H9 (cell line): ENCODE results near the gene FNDC3B. TPM values are rescaled to one million over a fixed set of nuclear protein-coding genes. Genes with fewer than 3 reads are reported as not detected.

ENCODE experiments used
- DNase-seq: peaks from one replicate; pipeline ENCODE4 v3.0.0-alpha.2; 2017
- H2AFZ ChIP-seq: one replicate; pipeline ENCODE4 v1.6.1; 2013; ENCODE audit warnings: mild to moderate bottlenecking, low read length, control low read depth, moderate library complexity
- H2AK5ac ChIP-seq: 2 replicates; pipeline ENCODE4 v1.6.1; 2013; ENCODE audit warnings: low read length, control low read depth, mixed read lengths; ENCODE audit not compliant: insufficient read length
- H2BK120ac ChIP-seq: one replicate; pipeline ENCODE4 v1.6.1; 2013; ENCODE audit warnings: low read depth, mild to moderate bottlenecking, low read length, control low read depth, inconsistent platforms; ENCODE audit not compliant: poor library complexity, severe bottlenecking
- H2BK12ac ChIP-seq: 2 replicates; pipeline ENCODE4 v1.6.1; 2013; ENCODE audit warnings: low read length, control low read depth, mixed read lengths, low read depth; ENCODE audit not compliant: insufficient read length
- H2BK15ac ChIP-seq: 2 replicates; pipeline ENCODE4 v1.6.1; 2013; ENCODE audit warnings: low read depth, low read length, control low read depth
- H2BK20ac ChIP-seq: one replicate; pipeline ENCODE4 v1.6.1; 2013; ENCODE audit warnings: low read depth, mild to moderate bottlenecking, low read length, control low read depth, inconsistent platforms; ENCODE audit not compliant: poor library complexity, severe bottlenecking
- H2BK5ac ChIP-seq: 2 replicates; pipeline ENCODE4 v1.6.1; 2013; ENCODE audit warnings: low read length, control low read depth, mixed read lengths; ENCODE audit not compliant: insufficient read length
- H3K14ac ChIP-seq: 2 replicates; pipeline ENCODE4 v1.6.1; 2013; ENCODE audit warnings: low read length, control low read depth; ENCODE audit not compliant: insufficient read depth
- H3K18ac ChIP-seq: 2 replicates; pipeline ENCODE4 v1.6.1; 2013; ENCODE audit warnings: low read depth, mild to moderate bottlenecking, mixed read lengths, low read length, control low read depth; ENCODE audit not compliant: insufficient read length
- H3K23ac ChIP-seq: 2 replicates; pipeline ENCODE4 v1.6.1; 2013; ENCODE audit warnings: low read length, control low read depth, mixed read lengths, low read depth; ENCODE audit not compliant: insufficient read length
- H3K23me2 ChIP-seq: 2 replicates; pipeline ENCODE4 v1.6.1; 2013; ENCODE audit warnings: low read depth, mild to moderate bottlenecking, mixed read lengths, low read length, control low read depth; ENCODE audit not compliant: insufficient read length, poor library complexity, severe bottlenecking
- H3K27ac ChIP-seq: 2 replicates; pipeline ENCODE4 v1.5.1; 2013; ENCODE audit warnings: low read length, control low read depth, mixed read lengths, low read depth; ENCODE audit not compliant: insufficient read length
- H3K27me3 ChIP-seq: 2 replicates; pipeline ENCODE4 v1.6.1; 2013; ENCODE audit warnings: low read length, control low read depth, inconsistent platforms; ENCODE audit not compliant: insufficient read depth
- H3K4ac ChIP-seq: 2 replicates; pipeline ENCODE4 v1.6.1; 2013; ENCODE audit warnings: low read depth, mild to moderate bottlenecking, control low read depth, inconsistent platforms, low read length, moderate library complexity
- H3K4me1 ChIP-seq: 2 replicates; pipeline ENCODE4 v1.6.1; 2013; ENCODE audit warnings: low read length, control low read depth, inconsistent platforms; ENCODE audit not compliant: insufficient read depth
- H3K4me2 ChIP-seq: 2 replicates; pipeline ENCODE4 v1.6.1; 2013; ENCODE audit warnings: low read length, control low read depth, mixed read lengths; ENCODE audit not compliant: insufficient read length, insufficient read depth
- H3K56ac ChIP-seq: 2 replicates; pipeline ENCODE4 v1.6.1; 2013; ENCODE audit warnings: low read depth, mild to moderate bottlenecking, mixed read lengths, low read length, control low read depth; ENCODE audit not compliant: insufficient read length
- H3K79me1 ChIP-seq: 2 replicates; pipeline ENCODE4 v1.6.1; 2013; ENCODE audit warnings: low read depth, mild to moderate bottlenecking, moderate library complexity, low read length, control low read depth, inconsistent platforms; ENCODE audit not compliant: insufficient read depth, poor library complexity, severe bottlenecking
- H3K79me2 ChIP-seq: 2 replicates; pipeline ENCODE4 v1.6.1; 2013; ENCODE audit warnings: low read length, control low read depth, inconsistent platforms; ENCODE audit not compliant: insufficient read depth
- H3K9ac ChIP-seq: 2 replicates; pipeline ENCODE4 v1.6.1; 2013; ENCODE audit warnings: low read length, control low read depth, mixed read lengths; ENCODE audit not compliant: insufficient read length; ENCODE audit errors: extremely low read depth
- H3K9me3 ChIP-seq: one replicate; pipeline ENCODE4 v1.6.1; 2013; ENCODE audit warnings: low read depth, low read length, inconsistent platforms; ENCODE audit not compliant: control insufficient read depth
- H3T11ph ChIP-seq: one replicate; pipeline ENCODE4 v1.6.1; 2013; ENCODE audit warnings: mild to moderate bottlenecking, low read length, control low read depth, inconsistent platforms
- H4K20me1 ChIP-seq: one replicate; pipeline ENCODE4 v1.6.1; 2013; ENCODE audit not compliant: control insufficient read depth, insufficient read length, insufficient read depth
- H4K5ac ChIP-seq: 2 replicates; pipeline ENCODE4 v1.6.1; 2013; ENCODE audit warnings: low read depth, mild to moderate bottlenecking, mixed read lengths, low read length, control low read depth; ENCODE audit not compliant: insufficient read length
- H4K8ac ChIP-seq: replicated peaks from 2 replicates; pipeline ENCODE4 v1.6.1; 2013; ENCODE audit warnings: low read length, control low read depth, mixed read lengths, low read depth; ENCODE audit not compliant: insufficient read length
- H4K91ac ChIP-seq: 2 replicates; pipeline ENCODE4 v1.6.1; 2013; ENCODE audit warnings: low read depth, mild to moderate bottlenecking, moderate library complexity, mixed read lengths, low read length, control low read depth; ENCODE audit not compliant: insufficient read length
- H3K27ac Mint-ChIP-seq, 3 experiments: 2 replicates in 2 of 3; 3 replicates in 1 of 3; pipeline ENCODE4 v1.8.0; 2020 to 2021; ENCODE audit warnings: mixed read lengths in 3 of 3, mild to moderate bottlenecking in 1 of 3, moderate library complexity in 1 of 3
- H3K27me3 Mint-ChIP-seq: 2 replicates; pipeline ENCODE4 v1.8.0; 2021; ENCODE audit warnings: low read depth, mild to moderate bottlenecking, moderate library complexity, mixed read lengths
- H3K36me3 Mint-ChIP-seq, 3 experiments: 2 replicates in 2 of 3; 3 replicates in 1 of 3; pipeline ENCODE4 v1.8.0; 2020 to 2021; ENCODE audit warnings: low read depth in 3 of 3, mixed read lengths in 3 of 3; ENCODE audit not compliant: insufficient read depth in 1 of 3
- H3K4me1 Mint-ChIP-seq, 2 experiments: 2 replicates each; pipeline ENCODE4 v1.8.0; 2020; ENCODE audit warnings: mixed read lengths in 2 of 2
- H3K4me3 Mint-ChIP-seq, 2 experiments: 2 replicates in 1 of 2; 3 replicates in 1 of 2; pipeline ENCODE4 v1.8.0; 2020 to 2021; ENCODE audit warnings: mild to moderate bottlenecking in 2 of 2, mixed read lengths in 2 of 2, moderate library complexity in 1 of 2
- H3K9me3 Mint-ChIP-seq, 2 experiments: 2 replicates in 1 of 2; 3 replicates in 1 of 2; pipeline ENCODE4 v1.8.0; 2020; ENCODE audit warnings: mild to moderate bottlenecking in 2 of 2, mixed read lengths in 2 of 2, moderate library complexity in 1 of 2
- WGBS: extraction: QIAGEN DNeasy Blood & Tissue Kit; methylation state at CpG from one replicate; pipeline ENCODE4 v1.1.7; 2013; ENCODE audit warnings: missing lambda C conversion rate, low lambda C conversion rate, mixed read lengths; ENCODE audit not compliant: insufficient read length; ENCODE audit errors: extremely low coverage; 5-methylcytosine and 5-hydroxymethylcytosine counted together
- total RNA-seq: library from RNA; stranded (reverse); gene quantifications from 2 replicates; pipeline ENCODE4 v1.2.1, GENCODE V29; 2021
- TF ChIP-seq, protein P1 (sequence below): fragments of 200-600 bp; sonication (generic); conservative IDR thresholded peaks from 3 replicates; pipeline ENCODE4 v1.8.0; 2021; ENCODE audit warnings: antibody characterized with exemption, mild to moderate bottlenecking

Gene FNDC3B
- total RNA-seq, 1 experiment from 2014 or later, result 43.8 TPM

DNA sequence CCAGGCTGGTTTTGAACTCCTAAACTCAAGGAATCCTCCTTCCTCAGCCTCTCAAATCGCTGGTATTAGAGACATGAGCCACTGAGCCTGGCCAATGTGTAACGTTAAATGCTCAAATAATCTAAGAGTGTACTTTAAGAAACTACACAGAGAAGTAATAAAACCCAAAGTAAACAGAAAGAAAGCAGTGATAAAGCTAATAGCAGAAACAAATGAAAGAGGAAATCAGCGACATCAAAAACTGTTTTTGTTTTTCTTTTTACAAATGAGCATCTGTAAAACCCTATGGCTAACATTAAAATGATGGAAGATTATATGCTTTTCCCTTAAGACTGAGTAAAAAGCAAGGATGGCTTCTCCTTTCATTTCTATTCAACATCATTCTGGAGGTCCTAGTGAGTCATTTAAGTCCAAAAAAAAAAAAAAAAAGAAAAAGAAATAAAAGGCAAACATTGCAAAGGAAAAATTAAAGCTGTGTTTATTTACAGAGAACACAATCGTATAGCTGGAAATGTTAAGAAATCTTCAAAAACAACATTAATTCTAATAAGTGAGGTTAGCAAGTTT lies 36.8 kb upstream of the FNDC3B start:
- no peaks in the 10 kb centered on the region for H3K27me3 Mint-ChIP-seq
- no peaks in the 10 kb centered on the region for H3K79me1 ChIP-seq

More for the DNA sequence above, 36.8 kb upstream of the FNDC3B start:
- Mint-ChIP-seq H3K4me3 (no peak overlapping the region), H3K36me3 (peaks cover 1 to 6% (median 6%) of the 10 kb centered on the region in 3 experiments; a peak in 5 of 7 replicates), H3K27ac (no peak overlapping the region), H3K9me3 (peaks cover 5 to 9% of the 10 kb centered on the region in 2 experiments; a peak in 4 of 5 replicates), H3K4me1 (no peaks in the 10 kb centered on the region)
- Histone ChIP-seq H2AK5ac (no peak overlapping the region), H4K91ac (no peak overlapping the region), H3K4ac (no peak overlapping the region), H3K4me2 (no peak overlapping the region), H3K18ac (no peak overlapping the region), H3K56ac (no peak overlapping the region), H3T11ph (no peak overlapping the region), H3K9me3 (no peaks in the 10 kb centered on the region), H4K5ac (no peak overlapping the region), H3K79me2 (no peaks in the 10 kb centered on the region), H2BK12ac (no peak overlapping the region), H2AFZ (no peak overlapping the region), H3K9ac (no peak overlapping the region), H3K27me3 (no peaks in the 10 kb centered on the region), H3K23ac (no peak overlapping the region), H3K23me2 (no peaks in the 10 kb centered on the region), H2BK5ac (no peak overlapping the region), H4K20me1 (no peaks in the 10 kb centered on the region), H3K14ac (no peak overlapping the region), H2BK20ac (no peak overlapping the region), H3K27ac (no peak overlapping the region), H2BK15ac (no peak overlapping the region), H4K8ac (no peak overlapping the region), H2BK120ac (no peak overlapping the region), H3K4me1 (no peaks in the 10 kb centered on the region)
- no peak for DNase-seq
- WGBS, result no CpG with 5 or more reads among the region's 4 CpGs
- TF ChIP-seq, protein P1, sequence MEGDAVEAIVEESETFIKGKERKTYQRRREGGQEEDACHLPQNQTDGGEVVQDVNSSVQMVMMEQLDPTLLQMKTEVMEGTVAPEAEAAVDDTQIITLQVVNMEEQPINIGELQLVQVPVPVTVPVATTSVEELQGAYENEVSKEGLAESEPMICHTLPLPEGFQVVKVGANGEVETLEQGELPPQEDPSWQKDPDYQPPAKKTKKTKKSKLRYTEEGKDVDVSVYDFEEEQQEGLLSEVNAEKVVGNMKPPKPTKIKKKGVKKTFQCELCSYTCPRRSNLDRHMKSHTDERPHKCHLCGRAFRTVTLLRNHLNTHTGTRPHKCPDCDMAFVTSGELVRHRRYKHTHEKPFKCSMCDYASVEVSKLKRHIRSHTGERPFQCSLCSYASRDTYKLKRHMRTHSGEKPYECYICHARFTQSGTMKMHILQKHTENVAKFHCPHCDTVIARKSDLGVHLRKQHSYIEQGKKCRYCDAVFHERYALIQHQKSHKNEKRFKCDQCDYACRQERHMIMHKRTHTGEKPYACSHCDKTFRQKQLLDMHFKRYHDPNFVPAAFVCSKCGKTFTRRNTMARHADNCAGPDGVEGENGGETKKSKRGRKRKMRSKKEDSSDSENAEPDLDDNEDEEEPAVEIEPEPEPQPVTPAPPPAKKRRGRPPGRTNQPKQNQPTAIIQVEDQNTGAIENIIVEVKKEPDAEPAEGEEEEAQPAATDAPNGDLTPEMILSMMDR, result no peak
